ENCODE measurements around the gene CLEC17A.
"Not testable (repeated sequence)": the region's sequence is repeated elsewhere in the genome, so short reads cannot be mapped to it uniquely, and the experiment has no call there.

Gene CLEC17A

DNA sequence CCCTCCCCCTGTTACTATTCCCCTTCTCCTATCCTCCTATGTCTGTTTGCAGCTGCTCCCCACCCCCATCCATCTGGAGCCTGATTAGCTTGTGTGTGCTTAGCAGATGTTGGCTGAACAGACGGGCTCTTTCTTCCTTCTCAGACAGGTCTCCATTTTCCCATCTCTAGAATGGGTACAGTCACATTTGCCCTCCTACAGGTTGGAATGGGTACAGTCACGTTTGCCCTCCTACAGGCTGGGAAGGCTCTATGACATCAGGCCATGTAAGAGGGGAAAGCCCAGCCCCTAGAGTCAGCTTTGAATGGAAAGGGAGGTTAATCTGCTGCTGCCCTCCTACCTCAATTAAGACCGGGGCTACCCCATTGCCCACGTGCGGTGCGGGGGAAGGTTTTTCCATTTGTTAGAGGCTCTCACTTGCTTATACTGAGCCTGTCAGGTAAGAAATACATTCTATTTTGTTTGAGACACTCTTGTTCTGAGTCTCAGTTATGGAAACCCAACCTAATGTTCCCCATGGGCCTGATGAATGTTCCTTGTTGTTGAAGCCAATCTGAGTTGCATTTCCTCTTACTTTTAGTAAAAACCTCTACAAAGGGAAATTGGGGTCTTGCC is 2.2 kb upstream of the CLEC17A start:
- peak; percentile 46 for DNase-seq (ENCODE audit: low spot score)

DNA sequence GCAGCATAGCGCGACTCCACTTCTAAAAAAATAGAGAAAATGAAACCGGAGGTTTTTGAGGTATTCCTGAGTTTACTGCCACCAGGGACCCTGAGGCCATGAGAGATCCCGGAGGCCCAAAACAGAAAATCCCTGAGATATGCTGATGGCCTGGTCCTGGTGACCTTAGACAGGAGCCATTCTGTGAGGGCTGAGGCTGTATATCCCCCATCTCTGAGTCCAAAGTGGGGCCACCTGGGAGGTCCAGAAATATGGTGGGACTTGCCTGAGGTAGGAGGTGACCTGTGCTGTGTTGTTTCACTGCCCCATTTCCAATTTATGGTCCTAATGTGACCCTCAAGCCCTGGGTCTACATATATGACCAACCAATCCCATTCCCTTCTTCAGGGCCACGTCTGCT is 1.5 kb downstream of the CLEC17A start:
- DNase-seq (ENCODE audit: low spot score): not testable (repeated sequence)

DNA sequence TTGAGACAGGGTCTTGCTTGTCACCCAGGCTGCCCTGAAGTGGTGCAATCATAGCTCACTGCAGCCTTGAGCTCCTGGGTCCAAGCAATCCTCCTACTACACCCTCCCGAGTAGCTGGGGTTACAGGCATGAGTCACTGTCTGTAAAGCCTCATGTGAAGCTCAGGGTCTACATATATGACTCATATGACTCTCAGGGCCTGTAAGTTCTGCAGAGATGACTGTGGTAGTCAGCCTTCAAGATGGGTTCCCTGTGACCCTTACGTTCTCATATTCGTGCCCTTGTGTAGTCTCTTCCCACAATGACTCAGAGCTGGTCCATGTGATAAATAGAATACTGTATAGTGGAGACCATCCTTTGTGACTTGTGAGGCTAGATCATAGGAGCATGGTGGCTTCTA is 2.3 kb downstream of the CLEC17A start:
- DNase-seq (ENCODE audit: low spot score): not testable (repeated sequence)

DNA sequence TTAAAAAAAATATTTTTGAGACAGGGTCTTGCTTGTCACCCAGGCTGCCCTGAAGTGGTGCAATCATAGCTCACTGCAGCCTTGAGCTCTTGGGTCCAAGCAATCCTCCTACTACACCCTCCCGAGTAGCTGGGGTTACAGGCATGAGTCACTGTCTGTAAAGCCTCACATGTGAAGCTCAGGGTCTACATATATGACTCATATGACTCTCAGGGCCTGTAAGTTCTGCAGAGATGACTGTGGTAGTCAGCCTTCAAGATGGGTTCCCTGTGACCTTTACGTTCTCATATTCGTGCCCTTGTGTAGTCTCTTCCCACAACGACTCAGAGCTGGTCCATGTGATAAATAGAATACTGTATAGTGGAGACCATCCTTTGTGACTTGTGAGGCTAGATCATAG is 6.5 kb downstream of the CLEC17A start:
- not testable (repeated sequence) for DNase-seq (ENCODE audit: low spot score)

DNA sequence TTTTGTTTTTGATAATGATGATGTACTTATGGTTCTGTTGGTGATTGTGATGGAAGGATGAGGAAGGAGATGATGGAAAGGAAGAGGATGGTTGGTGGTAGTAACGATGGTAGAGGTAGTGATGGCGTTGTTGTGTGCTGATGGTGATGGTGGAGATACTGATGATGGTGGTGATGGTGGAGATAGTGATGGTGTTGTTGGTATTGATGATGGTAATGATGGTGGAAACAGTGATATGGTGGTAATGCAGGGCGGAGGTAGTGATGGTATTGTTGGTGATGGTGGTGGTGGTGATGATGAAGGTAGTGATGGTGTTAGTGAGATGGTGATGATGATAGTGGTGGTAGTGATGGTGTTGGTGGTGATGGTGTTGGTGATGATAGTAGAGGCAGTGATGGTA is 12.7 kb downstream of the CLEC17A start:
- DNase-seq (ENCODE audit: low spot score): no peak

DNA sequence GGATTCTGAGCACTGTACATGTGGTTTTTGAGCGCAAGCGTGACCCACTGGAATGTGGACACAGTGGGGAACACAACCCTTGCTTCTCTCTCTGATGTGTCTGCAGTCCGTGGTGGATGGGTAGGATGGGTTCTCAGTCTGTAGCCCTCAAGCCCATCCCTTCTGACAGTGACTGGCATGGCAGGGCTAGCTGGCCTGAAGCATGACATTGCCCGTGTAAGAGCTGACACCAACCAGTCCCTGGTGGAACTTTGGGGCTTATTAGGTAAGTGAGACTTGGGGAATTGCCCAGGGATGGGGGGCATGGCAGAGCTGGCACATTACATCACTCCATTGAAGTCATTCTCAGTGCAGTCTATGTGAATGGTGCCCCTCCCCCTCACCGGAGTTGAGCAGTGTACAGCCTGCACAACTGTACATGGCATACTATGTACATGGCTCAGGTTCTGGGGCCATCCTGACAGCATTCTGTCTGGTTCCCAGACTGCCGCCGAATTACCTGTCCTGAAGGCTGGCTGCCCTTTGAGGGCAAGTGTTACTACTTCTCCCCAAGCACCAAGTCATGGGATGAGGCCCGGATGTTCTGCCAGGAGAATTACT is 16.8 kb downstream of the CLEC17A start:
- DNase-seq (ENCODE audit: low spot score): no peak

DNA sequence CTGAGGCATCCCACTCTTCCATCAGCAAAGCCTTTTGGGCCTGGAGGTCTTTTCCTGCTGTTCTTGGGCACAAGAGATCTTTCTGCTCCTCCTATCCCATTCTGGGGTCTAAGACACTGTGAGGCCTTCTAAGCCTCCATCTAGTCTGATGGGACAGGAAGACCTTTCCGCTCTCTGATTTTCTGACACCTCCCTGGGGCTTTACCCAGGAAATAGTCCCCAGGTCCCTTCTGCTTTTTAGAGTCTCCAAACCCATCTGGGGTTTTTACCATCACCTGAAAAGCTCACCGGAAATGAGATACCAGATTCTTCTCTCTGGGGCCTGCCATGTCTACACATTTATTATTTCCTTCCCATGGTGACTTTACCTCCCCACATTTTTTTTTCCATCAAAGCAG is 21.1 kb downstream of the CLEC17A start:
- DNase-seq (ENCODE audit: low spot score): peak; percentile 77

DNA sequence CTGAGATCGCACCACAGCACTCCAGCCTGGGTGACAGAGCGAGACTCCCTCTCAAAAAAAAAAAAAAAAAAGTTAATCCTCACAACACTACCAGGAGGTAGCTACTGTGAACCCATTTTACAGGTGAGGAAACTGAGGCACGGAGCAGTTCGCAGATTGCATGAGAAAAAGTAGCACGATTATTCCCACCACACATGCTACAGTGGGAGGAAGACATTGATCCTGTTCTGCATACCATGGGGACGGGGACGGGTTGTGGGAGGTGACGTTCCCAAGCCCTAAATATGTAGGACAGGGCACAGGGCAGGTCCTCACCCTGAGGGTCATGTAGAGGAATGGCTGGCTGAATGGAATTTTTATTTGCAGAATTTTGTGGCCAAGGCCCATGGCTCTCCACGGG is 23.7 kb downstream of the CLEC17A start:
- no peak for DNase-seq (ENCODE audit: low spot score)

DNA sequence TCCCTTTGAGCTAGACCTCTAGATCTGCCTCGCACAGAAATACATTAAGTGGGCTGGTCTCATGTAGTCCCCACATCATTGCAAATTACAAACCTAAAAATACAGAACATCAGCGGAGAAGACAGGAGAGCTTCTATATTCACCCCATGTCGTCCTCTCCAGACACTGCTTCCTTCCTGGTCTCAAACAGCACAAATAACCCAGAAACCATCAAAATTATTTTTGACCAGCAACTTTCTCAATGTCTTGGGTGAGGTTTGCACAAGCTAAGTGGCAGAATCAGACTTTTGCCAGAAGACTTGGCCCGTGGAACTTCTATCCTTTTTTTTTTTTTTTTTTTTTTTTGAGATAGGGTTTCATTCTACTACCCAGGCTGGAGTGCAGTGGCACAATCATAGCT is 28.2 kb downstream of the CLEC17A start:
- no peak for DNase-seq (ENCODE audit: low spot score)

DNA sequence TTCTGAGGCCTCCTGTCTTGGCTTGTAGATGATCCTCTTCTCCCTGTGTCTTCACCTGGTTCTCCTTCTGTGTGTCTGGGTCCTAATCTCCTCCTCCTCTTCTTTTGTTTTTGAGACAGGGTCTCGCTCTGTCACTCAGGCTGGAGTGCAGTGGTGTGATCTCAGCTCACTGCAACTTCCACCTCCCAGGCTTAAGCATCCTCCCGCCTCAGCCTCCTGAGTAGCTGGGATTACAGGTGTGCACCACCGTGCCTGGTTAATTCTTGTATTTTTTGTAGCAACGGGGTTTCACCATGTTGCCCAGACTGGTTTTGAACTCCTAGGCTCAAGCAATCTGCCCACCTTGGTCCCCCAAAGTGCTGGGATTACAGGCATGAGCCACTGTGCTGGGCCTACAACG is 29.4 kb downstream of the CLEC17A start:
- DNase-seq (ENCODE audit: low spot score): not testable (repeated sequence)

DNA sequence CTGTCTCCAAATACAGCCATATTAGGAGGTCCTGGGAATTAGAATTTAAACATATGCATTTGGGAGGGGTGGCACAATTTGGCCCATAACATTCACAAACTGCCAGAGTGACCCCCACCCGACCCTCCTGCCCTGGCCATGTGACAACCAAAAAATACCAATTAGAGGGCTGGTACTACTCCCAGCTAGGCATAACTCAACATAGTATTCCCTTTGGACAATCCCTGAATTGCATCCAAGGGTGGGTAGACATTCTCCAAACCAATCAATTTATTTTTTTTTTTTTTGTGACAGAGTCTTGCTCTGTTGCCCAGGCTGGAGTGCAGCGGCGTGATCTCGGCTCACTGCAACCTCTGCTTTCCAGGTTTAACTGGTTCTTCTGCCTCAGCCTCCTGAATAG is 29.8 kb downstream of the CLEC17A start:
- no peak for DNase-seq (ENCODE audit: low spot score)

DNA sequence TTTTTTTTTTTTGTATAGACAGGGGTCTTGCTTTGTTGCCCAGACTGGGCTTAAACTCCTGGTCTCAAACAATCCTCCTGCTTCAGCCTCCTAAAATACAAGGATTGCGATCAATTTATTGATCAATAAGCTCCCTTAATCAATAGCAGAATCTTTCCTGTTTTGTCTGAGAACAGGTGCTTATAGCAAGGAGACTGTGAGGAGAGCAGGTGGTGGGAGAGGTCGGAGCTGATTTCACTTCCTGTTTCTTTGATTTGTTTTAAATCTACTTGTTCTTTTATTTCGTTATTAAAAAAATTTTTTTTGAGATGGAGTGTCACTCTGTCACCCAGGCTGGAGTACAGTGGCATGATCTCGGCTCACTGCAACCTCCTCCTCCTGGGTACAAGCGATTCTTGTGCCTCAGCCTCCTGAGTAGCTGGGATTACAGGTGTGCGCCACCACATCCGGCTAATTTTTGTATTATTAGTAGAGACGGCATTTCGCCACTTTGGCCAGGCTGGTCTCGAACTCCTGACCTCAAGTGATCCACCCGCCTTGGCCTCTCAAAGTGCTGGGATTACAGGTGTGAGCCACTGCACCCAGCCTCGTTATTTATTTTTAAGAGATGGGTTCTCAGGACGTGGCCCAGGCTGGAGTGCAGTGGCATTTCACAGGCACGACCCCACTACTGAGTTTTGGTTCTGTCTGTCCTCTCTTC is 30.7 kb downstream of the CLEC17A start:
- peak; percentile 45 for DNase-seq (ENCODE audit: low spot score)

DNA sequence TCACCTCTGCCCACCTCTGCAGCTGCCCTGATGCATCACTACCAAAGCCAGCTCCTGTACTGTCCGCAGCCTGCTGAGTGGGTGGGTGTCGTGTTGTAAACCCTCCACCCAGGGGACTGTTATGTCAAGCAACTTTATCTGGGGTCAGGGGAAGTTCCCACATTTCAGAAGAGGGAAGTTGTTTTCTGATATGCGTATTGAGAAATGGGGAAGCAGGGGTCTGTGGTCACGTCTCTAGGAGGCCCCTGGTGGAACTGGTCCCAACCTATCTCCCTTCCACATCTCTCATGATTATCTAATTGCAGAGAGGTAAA is 31.2 kb downstream of the CLEC17A start:
- peak; percentile 57 for DNase-seq (ENCODE audit: low spot score)

DNA sequence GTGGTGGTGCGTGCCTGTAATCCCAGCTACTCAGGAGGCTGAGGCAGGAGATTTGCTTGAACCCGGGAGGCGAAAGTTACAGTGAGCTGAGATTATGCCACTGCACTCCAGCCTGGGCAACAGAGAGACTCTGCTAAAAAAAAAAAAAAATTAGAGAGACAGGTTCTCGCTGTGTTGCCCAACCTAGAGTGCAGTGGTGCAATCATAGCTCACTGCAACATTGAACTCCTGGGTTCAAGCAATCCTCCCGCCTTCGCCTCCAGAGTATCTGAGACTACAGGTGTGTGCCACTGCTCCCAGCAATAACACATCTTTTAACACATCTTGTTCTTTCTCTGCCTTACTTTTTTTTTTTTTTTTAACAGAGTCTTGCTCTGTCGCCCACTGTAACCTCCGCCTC is 32.7 kb downstream of the CLEC17A start:
- no peak for DNase-seq (ENCODE audit: low spot score)

DNA sequence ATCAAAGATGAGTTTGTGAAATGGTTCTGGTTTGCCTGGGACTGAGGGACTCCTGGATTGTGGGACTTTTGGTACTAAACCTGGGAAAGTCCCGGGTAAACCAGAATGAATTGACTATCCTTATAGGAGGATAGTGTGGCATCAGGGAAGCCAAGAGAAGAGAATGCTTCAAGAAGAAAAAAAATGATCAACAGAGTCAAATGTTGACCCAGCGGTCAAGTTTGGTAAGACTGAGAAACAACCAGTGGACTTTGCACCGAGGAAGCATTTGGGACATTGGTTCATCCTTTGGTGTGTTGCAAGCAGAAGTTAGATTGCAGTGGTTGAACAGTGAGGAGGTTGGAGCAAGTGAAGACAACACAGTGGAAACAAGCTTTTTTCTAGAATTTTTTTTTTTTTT is 33.5 kb downstream of the CLEC17A start:
- no peak for DNase-seq (ENCODE audit: low spot score)

DNA sequence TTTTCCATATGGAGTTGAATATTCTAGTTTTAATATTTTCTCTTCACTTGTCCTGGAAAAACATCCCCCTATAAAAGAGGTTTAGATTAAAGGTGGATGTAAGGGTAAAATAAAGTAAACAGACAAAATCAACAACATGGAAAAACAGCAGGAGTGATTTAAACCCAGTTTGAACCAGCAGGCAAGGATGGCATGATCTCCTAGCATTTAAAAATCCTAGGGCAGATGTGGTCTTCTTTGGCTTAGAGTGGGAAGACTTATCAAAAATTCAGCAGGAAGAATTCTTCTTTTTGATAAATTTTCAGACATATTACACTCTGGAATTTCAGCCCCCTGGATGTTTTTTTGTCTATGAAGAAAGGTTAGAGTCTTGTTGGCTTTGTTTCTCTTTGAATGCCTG is 36.5 kb downstream of the CLEC17A start:
- no peak for DNase-seq (ENCODE audit: low spot score)

DNA sequence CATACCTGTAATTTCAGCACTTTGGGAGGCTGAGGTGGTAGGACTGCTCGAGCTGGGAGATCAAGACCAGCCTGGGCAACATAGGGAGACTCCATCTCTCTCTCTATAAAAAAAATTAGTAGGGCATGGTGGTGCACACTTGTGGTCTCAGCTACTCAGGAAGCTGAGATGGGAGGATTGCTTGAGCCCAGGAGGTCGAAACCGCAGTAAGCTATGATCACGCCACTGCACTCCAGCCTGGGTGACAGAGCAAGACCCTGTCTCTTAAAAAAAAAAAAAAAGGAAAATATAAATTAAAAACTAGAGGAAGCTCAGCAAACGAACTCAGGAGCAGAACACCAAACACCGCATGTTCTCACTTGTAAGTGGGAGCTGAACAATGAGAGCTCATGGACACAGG is 41.6 kb downstream of the CLEC17A start:
- DNase-seq (ENCODE audit: low spot score): not testable (repeated sequence)

DNA sequence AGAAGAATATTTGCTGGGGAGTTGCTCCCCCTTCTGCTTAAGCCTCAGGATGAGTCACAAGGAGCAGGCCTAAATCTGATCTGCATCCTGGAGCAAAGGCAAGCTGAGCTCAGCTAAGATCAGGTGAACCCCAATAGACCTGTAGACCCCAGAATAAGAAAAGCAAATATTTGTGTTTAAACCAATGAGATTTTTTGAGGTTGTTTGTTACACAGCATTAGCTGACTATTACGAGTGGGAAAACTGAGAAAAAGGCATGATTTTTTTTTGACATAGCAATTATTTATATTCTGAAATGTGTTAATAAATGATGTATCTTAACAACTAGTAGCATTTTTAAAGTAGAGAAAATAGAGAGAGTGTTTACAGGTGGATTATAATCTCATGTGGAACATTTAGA is 46.7 kb downstream of the CLEC17A start:
- DNase-seq (ENCODE audit: low spot score): no peak

DNA sequence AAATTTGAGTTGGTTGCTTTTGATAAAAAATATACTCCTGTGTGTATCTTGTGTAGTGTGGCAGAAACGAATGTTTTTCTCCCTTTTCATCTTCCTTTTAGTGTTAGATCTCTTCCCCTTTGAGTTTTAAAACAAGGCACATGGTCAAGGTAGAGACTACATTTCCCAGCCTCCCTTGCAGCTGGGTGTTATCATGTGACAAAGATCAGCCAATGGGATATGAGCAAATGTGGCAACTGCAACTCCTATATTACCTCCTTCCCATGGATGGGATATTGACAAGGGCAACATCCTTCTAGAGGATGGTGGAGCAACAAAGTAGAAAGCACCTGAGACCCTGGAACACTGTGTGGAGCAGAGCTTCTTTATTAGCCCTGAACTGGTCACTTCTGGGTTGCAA is 49.4 kb downstream of the CLEC17A start:
- peak; percentile 78 for DNase-seq (ENCODE audit: low spot score)

DNA sequence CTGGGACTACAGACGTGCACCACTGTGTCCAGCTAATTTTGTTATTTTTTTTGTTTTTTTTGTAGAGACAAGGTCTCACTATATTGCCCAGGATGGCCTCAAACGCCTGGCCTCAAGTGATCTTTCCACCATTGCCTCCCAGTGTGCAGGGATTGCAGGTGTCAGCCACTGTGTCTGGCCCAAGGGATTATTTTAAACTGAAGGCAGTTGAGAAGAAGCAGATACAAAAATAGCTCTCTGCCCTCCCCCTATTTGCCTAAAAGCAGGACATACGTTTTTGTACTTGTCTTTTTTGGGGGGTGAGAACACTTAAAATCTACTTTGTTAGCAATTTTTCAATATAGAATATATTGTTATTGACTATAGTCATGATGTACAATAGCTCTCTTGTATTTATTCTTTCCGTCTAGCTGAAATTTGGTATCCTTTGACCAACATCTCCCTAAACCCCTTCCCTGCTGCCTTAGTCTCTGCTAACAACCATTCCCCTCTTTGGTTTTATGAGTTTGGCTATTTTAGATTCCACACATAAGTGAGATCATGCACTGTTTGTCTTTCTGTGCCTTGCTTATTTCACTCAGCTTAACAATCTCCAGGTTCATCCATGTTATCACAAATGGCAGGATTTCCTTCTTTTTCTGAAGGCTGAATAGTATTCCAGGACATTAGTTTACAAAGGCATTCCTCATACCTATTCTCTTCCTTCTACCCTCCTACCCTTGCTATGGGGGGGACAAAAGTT is 56.8 kb downstream of the CLEC17A start:
- no peak for DNase-seq (ENCODE audit: low spot score)

DNA sequence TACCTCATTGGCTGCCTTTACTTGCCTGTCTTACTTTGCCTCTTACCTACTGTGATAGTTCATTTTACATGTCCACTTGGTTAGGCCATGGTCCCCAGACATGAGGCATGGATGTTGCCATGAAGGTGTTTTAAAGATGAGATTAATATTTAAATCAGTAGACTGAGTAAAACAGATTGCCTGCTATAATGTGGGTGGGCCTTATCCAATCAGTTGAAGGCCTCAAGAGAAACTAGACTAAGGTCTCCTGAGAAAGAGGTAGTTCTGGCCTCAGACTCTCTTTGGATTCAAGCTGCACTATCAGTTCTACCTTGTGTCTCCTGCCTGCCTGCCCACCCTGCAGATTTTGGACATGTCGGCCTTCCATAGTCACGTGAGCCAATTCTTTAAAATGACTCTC is 65.6 kb downstream of the CLEC17A start:
- DNase-seq (ENCODE audit: low spot score): no peak

DNA sequence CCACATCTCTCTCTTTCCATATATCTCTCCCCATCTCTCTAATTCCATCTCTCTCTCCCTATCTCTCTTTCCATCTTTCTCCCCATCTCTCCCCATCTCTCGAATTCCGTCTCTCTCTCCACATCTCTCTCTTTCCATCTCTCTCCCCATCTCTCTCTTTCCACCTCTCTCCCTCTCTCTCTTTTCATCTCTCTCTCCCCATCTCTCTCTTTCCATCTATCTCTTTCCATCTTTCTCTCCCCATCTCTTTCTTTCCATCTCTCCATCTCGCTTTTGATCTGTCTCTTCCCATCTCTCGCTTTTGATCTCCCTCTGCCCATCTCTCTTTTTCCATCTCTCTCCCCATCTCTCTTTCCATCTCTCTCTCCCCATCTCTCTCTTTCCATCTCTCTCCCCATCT is 66.1 kb downstream of the CLEC17A start:
- no peak for DNase-seq (ENCODE audit: low spot score)

DNA sequence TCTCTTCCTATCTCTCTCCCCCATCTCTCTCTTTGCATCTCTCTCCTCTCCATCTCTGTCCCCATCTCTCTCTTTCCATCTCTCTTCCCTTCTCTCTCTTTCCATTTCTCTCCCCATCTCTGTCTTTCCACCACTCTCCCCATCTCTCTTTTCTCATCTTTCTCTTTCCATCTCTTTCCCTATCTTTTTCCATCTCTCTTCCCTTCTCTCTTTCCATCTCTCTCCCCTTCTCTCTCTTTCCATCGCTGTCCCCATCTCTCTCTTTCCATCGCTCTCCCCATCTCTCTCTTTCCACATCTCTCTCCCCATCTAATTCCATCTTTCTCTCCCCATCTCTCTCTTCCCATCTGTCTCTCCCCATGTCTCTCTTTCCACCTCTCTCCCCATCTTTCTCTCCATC is 67.3 kb downstream of the CLEC17A start:
- no peak for DNase-seq (ENCODE audit: low spot score)

All from germinal center (tissue), 1 donor.